Activated gamma-delta T cell treated with Interleukin-2 at 50 U/mL for 16 hours (primary cell): ENCODE measurements around the gene HSD17B8.
A peak's percentile ranks its signal among the peaks of the same experiment; 100 is the strongest.

Source experiments
- DNase-seq: peaks from one replicate; pipeline ENCODE4 v3.0.0-alpha.2; 2020

The HSD17B8 gene

DNA sequence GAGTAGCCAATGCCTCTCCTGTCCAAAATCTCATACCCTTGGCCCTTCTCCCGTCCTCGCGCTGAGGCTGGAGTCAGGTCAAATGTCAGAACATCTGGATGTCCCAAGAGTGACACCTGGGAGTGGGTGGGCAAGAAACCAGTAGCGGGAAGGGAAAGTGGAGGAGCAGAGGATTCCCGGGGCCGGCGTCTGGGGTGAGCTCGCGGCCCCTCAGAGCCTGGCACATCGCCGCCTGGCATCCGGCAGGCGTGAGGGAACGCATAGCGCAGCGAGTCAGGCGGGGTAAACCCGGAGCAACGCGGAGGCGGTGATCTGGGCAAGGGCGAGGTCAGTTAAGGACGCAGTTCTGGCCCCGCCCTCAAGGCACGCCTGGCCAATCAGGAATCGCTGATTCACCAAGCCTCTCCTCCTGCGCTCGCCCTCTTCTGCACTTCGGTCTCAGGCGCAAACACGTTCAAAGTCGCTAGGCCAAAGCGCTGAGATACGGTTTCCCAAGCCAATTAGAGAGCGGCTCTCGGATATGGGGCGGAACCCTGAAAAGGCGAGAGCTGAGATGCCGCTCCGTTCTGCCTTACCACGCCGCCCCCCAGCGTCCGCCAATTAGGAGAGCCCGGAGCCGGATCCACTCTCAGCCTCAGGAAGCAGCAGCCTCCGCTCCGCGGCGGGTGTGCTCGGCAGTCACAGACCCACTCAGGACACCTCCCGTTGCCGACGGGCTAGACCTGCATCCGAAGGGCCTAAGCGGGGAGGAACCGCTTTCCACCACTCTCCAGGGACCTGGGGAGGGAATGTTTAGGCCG, 44.7 kb downstream of the HSD17B8 start:
- DNase-seq: peak; percentile 94

DNA sequence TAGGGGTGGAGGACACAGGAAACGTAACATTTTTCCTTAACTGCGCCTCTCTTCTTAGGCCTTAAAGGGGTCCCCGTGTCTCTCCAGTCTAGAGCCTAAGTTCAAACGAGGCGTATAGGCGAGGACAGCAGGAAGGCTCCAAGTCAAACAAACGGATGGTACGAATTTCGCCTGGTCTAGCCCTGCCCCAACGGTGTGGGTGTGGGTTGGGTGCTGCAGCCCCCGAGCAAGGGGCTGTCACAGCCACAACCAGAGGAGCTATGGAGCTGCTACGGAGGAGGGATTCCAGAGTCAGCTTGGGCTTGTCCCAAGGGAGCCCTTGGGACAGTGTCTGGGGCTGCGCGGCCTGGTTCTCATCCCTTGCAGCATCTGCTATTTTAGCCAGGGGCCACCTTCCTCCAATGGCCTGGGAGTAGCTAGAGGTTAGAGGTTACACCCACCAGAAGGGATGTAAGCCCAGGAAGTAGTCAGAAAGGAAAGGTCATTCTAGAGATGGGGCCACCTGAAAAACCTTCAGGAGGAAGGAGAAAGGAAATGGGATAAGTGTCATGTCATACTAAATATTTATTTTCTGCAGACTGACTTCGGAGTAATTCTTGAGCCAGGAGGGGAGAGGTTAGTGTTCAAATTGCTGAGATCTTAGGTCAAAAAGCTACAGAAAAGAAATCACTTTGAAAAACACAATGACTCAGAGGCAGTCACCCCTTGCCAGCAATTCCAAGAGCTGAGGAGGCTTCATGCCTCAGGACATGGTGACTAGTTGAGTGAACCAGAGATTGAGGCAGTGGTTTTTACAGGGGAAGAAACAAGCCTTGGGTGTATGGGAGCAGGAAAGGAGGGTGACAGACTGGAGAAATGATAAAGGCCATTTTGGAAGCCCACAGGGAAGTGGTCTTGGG, 45.5 kb downstream of the HSD17B8 start:
- no peak for DNase-seq

DNA sequence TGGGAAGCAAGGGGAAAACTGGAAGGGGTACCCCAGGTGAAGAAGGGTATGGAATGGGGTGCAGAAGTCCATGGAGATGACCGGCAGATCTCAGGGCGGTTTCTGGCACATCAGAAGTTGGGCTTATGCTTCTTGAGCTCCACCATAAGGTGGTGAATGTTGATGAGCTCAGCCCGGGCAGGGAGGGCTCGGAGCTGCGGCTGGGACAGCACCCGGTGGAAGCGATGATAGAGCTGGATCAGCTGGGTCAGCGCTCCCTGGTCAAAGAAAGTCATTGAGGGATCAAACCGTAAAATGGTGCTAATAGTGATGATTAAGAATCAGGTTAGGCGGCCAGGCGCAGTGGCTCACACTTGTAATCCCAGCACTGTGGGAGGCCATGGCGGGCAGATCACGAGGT, 46.3 kb downstream of the HSD17B8 start:
- DNase-seq: no peak

DNA sequence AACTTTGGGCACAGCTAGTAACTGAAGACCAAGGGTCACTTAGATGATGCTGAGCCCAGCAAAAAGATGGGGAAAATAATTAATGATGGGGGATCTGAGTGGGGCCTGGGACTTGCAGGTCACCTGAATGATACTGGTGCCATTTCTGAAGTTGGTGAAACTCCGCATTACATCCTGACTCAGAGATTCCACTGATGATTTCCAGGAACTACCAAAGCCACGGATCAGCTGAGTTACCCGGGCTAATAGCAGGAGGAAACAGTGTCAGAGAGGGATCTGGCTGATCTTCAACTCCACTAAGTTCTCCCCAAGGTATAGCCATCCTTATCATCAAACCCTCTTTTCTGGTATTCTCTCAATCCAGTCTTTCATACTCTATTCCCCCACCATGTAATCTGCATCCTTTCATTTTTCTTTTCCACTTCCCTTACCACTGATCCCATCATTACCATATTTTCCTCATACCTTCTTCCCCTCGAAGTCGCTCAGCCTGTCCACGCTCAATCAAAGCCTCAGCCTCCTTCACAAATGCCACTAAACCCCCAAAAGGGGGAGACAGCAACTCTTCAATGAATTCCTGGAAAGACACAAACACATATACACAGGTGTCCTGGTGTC, 47.0 kb downstream of the HSD17B8 start:
- no peak for DNase-seq

DNA sequence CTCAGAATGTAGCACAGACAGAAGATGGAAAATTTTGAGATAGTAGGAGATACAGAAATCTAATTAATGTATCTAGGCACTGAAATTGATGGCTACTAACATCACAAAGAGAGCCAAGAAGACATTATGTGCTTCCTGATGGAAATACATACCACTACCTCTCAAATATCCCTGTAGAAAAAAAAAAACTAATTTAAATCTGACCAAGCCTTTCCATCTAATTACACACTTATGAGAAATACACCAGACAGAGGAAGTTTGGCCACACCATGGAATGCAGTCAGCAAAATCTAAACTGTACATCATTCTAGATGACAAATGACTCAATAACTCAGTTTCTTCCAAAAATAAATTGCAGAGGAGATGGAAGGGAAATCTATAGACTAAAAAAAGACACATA, 48.3 kb downstream of the HSD17B8 start:
- no peak for DNase-seq

DNA sequence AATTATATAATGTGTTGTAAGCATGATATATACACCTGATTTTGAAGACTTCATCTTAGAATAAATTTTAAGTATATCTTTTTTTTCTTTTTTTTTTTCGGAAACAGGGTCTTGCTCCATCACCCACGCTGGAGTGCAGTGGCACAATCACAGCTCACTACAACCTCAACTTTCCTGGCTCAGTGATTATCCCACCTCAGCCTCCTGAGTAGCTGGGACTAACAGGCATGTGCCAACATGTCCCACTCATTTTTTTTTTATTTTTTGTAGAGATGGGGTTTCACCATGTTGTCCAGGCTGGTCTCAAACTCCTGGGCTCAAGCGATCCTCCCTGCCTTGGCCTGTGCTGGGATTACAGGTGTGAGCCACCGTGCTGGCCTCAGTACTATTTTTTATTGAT, 50.1 kb downstream of the HSD17B8 start:
- no peak for DNase-seq
